ENCODE data around the gene ADAMTSL5. TPM values are rescaled to one million over a fixed set of nuclear protein-coding genes. Genes with fewer than 3 reads are reported as not detected.

ADAMTSL5 gene
- total and polyA plus RNA-seq, 2 of the 8 experiments (the other 6 are each of a cell fraction or from before 2014, with no cell fraction given), result 0.82 to 0.99 TPM

- TF ChIP-seq ATF2 (IDR thresholded peaks at IDR 0.05; ENCODE audit: low read length), result no peak
Measured at GRCh38 chr19:1459479-1459878, 53.3 kb downstream of the ADAMTSL5 start (continued).
